Immature natural killer cell (primary cell): ENCODE measurements around the gene CSNK1A1L. TPM values are rescaled to one million over a fixed set of nuclear protein-coding genes. Genes with fewer than 3 reads are reported as not detected.
"Not testable (repeated sequence)": the region's sequence is repeated elsewhere in the genome, so short reads cannot be mapped to it uniquely, and the experiment has no call there.

Experiments
- DNase-seq, 3 donors: peaks; one replicate each; pipeline ENCODE4 v3.0.0; 2022; ENCODE audit warnings: mixed read lengths in 1 of 3
- H3K27ac Mint-ChIP-seq, 6 donors: one replicate each; pipeline ENCODE4 v1.8.0; 2020; ENCODE audit warnings: mixed read lengths in 6 of 6, mild to moderate bottlenecking in 5 of 6, inconsistent platforms in 4 of 6, moderate library complexity in 3 of 6
- H3K27me3 Mint-ChIP-seq, 3 donors: one replicate each; pipeline ENCODE4 v1.8.0; 2020 to 2021; ENCODE audit warnings: low read depth in 3 of 3, mild to moderate bottlenecking in 3 of 3, mixed read lengths in 3 of 3, moderate library complexity in 3 of 3, inconsistent platforms in 1 of 3
- H3K36me3 Mint-ChIP-seq, 3 donors: one replicate each; pipeline ENCODE4 v1.8.0; 2020; ENCODE audit warnings: mixed read lengths in 3 of 3, inconsistent platforms in 2 of 3, mild to moderate bottlenecking in 2 of 3
- H3K4me1 Mint-ChIP-seq, 2 donors: one replicate each; pipeline ENCODE4 v1.8.0; 2020; ENCODE audit warnings: inconsistent platforms in 2 of 2, mild to moderate bottlenecking in 2 of 2, mixed read lengths in 2 of 2, moderate library complexity in 1 of 2
- H3K4me3 Mint-ChIP-seq, 5 donors: one replicate each; pipeline ENCODE4 v1.8.0; 2020; ENCODE audit warnings: mild to moderate bottlenecking in 5 of 5, mixed read lengths in 5 of 5, inconsistent platforms in 3 of 5, moderate library complexity in 3 of 5
- H3K9me3 Mint-ChIP-seq, 6 donors: one replicate each; pipeline ENCODE4 v1.8.0; 2020; ENCODE audit warnings: mild to moderate bottlenecking in 6 of 6, mixed read lengths in 6 of 6, inconsistent platforms in 4 of 6, moderate library complexity in 3 of 6
- polyA plus RNA-seq, 3 donors: library from polyadenylated mRNA; unstranded; fragments of 300-500 nt; fragmentation: Illumina TruSeq; gene quantifications; one replicate each; pipeline ENCODE4 v1.2.3, GENCODE V29; 2021

The CSNK1A1L gene
- polyA plus RNA-seq, 3 donors from 2014 or later: not detected

GRCh38 chr13:37068962-37069361 lies 36.5 kb downstream of the CSNK1A1L start:
- DNase-seq: no peak
- Mint-ChIP-seq H3K4me1 (no peaks in the 10 kb centered on the region), H3K27me3 (peaks cover 0 to 9% (median 5%) of the 10 kb centered on the region in 3 donors)

DNA sequence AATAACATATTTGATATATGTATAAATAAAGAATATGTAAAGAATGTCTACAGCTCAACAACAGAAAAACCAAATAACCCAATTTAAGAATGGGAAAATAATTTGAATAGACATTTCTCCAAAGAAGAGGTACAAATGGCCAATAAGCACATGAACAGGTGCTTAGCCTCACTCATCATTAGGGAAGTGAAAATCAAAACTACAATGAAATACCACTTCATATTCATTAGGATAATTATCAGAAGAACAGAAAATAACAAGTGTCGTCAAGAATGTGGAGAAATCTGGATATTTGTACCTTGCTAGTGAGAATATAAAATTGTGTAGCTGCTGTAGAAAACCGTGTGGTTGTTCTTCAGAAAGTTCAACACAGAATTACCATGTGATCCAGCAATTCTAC lies 37.6 kb downstream of the CSNK1A1L start:
- Mint-ChIP-seq H3K27ac (no peak overlapping the region), H3K4me3 (no peak overlapping the region), H3K27me3 (peaks cover 0 to 9% (median 5%) of the 10 kb centered on the region in 3 donors), H3K9me3 (no peaks in the 10 kb centered on the region), H3K36me3 (no peaks in the 10 kb centered on the region), H3K4me1 (no peaks in the 10 kb centered on the region)
- no peak for DNase-seq

More at GRCh38 chr13:37068962-37069361, 36.5 kb downstream of the CSNK1A1L start:
- Mint-ChIP-seq H3K36me3 (no peaks in the 10 kb centered on the region), H3K4me3 (no peak overlapping the region), H3K9me3 (no peaks in the 10 kb centered on the region), H3K27ac (no peak overlapping the region)

DNA sequence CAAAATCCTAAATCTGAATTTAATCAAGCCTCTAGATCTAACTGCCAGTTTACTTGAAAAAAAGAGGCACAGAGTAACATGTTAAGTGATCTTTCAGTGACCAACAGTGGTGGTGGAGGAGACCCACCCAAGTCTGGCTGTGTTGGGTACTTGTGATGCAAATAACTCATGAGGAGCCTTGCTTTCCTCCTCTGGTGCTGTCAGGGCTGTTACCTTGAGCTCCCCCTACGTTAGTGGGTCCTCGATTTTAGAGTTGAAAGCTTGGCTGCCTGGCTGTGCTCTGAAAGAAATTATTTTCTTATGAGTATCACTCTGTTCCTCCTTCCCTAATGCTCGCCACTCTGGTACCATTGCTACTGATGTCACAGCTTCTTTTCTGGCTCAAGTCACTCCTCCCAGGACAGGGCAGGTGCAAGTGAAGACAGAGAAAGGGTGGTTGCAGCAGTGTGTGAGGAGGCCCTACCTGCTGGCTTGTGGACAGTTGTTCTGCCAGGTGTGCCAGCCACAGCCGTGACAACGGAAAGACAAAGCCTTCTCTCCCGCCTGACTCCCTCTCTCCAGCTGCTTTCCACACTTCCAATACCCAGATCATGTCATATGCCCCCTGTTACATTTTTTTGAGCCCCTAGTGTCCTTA lies 39.5 kb downstream of the CSNK1A1L start:
- H3K4me1 Mint-ChIP-seq: no peaks in the 10 kb centered on the region
- H3K27ac Mint-ChIP-seq: no peak overlapping the region
- no peak overlapping the region for H3K4me3 Mint-ChIP-seq
- peaks cover 0 to 10% (median 5%) of the 10 kb centered on the region in 3 donors for H3K27me3 Mint-ChIP-seq
- no peaks in the 10 kb centered on the region for H3K36me3 Mint-ChIP-seq
- no peak for DNase-seq
- H3K9me3 Mint-ChIP-seq: no peaks in the 10 kb centered on the region

DNA sequence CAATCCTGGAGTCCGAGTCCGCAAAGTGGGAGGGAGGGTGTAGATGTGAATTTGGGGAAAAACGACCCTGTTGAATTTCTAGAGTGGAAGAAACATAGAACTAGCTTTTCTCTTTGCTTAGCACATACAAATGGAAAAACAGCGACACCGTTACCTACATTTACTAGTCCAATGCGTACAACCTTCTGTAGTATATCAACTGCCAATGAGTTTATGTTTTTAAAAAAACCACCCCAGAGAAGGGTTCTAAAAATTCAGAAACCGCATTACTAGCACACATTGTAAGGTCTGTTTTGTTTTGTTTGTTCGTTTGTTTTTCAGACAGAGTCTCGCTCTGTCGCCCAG lies 45.6 kb downstream of the CSNK1A1L start:
- Mint-ChIP-seq H3K4me1 (peaks cover 29 to 33% of the 10 kb centered on the region in 2 donors), H3K27me3 (peaks cover 0 to 9% (median 2%) of the 10 kb centered on the region in 3 donors), H3K9me3 (no peaks in the 10 kb centered on the region), H3K27ac (peak overlapping the region; percentile 94 to 98 (median 98)), H3K4me3 (peak overlapping the region; percentile 94 to 97 (median 96)), H3K36me3 (no peaks in the 10 kb centered on the region)
- no peak for DNase-seq

- Mint-ChIP-seq H3K4me3 (peak within 1 kb of the TSS; percentile 94 to 97 (median 96)), H3K27ac (peak within 1 kb of the TSS; percentile 94 to 98 (median 98)), H3K27me3 (peaks cover 0 to 8% (median 2%) of the 10 kb centered on the region in 3 donors), H3K9me3 (no peaks in the 10 kb centered on the region), H3K36me3 (no peaks in the 10 kb centered on the region), H3K4me1 (peaks cover 33% of the 10 kb centered on the region in 2 donors)
- peak; percentile 88 to 91 (median 89) for DNase-seq
Measured at GRCh38 chr13:37058910-37059847, 46.3 kb downstream of the CSNK1A1L start, which contains the start of gene SUPT20H. TSS of gene SUPT20H (minus strand) at chr13:37059688. CDS start at chr13:37051490, 8,198 bp downstream.

GRCh38 chr13:37056228-37056627 lies 49.2 kb downstream of the CSNK1A1L start:
- H3K4me3 Mint-ChIP-seq, H3K27ac Mint-ChIP-seq, DNase-seq, H3K9me3 Mint-ChIP-seq, H3K27me3 Mint-ChIP-seq: not testable (repeated sequence)
- Mint-ChIP-seq H3K36me3 (peaks cover 6 to 16% (median 6%) of the 10 kb centered on the region in 3 donors), H3K4me1 (peaks cover 52 to 60% of the 10 kb centered on the region in 2 donors)

Other genes with a start within 250 kb of the CSNK1A1L start
- under 1 TPM in 1 of 3 donors, not detected in 2; 0.07 TPM for gene SMAD9, start 185.4 kb downstream of the CSNK1A1L start, polyA plus RNA-seq
- gene ALG5, start 106.3 kb downstream of the CSNK1A1L start, polyA plus RNA-seq: 100 to 1,000 TPM in 2 of 3 donors, 10 to 100 TPM in 1; 73.9 to 135 (median 100) TPM
- gene EXOSC8, start 104.9 kb downstream of the CSNK1A1L start, polyA plus RNA-seq: 10 to 100 TPM; 51.2 to 64.0 (median 62.8) TPM
- 10 to 100 TPM; 31.5 to 47.2 (median 40.3) TPM for gene SUPT20H, start 46.0 kb downstream of the CSNK1A1L start, polyA plus RNA-seq